ENCODE measurements around the gene CSGALNACT2.

Gene CSGALNACT2

DNA sequence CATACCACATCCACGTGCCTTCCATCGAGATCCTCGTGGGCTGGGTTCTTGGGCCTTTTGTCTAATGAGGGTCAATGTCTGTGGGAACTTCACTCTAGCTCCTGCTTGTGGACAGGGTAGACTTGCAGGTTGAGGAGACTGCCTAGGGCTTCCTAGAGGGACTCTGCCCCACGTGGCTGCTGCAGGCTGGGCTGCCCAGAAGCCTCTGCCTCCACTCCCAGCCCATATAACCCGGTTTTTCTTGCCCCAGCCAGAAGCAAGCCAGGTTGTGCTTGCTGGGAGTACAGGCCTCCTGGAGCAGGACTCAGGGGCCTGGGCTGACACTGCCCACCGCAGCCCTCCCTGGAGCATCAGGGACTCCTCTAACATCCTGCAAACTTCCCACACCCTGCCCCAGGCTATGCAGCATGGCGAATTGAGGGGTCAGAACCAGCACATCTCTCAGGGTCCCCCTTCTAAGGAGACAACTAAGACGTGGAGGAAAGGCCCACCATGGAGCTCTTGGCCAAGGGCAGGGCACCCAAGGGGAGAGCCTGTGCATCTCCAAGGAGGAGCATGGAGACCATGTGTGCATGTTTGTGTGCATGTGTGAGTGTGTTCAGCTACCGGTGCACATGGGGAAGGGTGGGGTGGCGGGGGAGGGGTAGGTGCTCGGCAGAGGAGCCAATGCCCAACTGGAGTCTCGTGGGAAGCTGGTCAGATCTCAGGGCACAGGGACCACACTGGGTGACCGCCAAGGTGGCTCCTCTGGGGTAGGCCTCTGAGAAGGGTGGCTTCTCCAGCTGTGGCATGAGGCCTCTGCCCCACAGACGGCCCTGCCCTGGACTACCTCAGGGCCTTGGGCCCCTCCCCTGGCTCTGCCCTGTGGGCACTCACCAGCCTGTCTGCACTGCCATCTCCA is 66.0 kb downstream of the CSGALNACT2 start:
- DNase-seq (ENCODE audit: low spot score): no peak

DNA sequence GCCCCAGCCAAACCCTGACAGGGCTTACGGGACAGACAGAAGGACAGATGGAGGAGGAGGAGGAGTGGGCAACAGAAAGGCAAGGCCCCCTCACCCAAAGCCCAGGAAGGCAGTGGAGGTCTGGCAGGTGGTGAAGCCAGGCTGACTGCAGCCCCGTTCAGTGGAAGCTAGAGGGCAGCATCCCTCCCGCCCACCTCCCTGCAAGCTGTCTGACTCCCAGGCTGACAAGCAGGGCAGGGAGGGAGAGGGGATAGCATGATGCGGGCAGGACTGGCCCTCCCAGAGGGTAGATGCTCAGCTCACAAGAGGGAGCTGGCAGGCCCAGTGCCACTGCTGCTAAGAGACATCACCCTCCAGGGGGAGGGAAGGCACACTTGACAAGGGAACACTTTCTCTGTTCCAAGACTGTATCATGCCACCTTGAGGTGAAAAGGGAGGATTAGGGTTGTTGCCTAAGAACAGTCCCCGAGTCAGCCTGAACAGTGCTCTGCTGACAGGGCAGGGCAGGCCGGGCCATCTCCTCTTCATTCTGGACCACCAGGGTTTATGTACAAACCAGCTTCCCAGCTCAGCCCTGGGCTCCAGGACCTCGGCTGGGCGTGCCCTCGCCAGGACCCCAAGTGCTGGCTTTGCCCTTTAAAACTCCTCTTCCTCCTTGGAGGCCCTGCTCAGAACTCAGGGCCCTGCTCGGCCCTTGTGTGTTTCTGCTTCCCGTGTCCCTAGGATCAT is 66.9 kb downstream of the CSGALNACT2 start:
- peak; percentile 45 for DNase-seq (ENCODE audit: low spot score)

DNA sequence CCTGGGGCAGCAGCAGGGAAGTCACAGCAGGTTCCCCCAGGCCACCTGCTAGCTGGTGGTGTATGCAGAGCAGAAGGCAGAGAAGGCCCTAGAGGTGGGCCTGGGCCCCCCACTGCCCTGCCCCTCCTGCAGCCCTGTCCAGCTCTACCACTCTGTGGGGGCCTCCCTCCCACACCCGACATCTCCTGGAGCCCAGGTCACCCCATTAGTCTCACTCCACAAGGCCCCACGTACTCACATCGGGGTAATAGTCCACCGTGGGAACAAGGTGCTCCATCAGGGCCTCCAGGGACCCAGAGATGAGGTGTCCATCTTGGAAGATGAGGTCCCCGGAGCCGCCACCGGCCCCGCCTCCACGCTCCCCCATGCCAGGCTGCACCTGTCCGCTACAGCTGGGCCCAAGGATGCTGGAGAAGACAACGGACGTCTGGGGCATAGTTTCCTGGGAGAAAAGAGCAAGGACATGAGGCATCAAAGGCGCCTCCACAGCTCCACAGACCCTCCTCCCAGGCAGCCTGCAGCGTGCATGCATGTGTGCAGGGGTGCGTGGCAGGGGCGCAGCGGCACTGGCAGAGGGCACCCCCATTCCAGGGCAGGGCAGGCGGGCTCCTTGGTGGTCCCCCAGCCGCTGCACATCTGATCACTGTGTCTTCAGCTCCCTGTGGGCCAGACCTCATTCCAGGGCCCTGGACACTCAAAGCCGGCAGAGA is 67.6 kb downstream of the CSGALNACT2 start:
- DNase-seq (ENCODE audit: low spot score): no peak

DNA sequence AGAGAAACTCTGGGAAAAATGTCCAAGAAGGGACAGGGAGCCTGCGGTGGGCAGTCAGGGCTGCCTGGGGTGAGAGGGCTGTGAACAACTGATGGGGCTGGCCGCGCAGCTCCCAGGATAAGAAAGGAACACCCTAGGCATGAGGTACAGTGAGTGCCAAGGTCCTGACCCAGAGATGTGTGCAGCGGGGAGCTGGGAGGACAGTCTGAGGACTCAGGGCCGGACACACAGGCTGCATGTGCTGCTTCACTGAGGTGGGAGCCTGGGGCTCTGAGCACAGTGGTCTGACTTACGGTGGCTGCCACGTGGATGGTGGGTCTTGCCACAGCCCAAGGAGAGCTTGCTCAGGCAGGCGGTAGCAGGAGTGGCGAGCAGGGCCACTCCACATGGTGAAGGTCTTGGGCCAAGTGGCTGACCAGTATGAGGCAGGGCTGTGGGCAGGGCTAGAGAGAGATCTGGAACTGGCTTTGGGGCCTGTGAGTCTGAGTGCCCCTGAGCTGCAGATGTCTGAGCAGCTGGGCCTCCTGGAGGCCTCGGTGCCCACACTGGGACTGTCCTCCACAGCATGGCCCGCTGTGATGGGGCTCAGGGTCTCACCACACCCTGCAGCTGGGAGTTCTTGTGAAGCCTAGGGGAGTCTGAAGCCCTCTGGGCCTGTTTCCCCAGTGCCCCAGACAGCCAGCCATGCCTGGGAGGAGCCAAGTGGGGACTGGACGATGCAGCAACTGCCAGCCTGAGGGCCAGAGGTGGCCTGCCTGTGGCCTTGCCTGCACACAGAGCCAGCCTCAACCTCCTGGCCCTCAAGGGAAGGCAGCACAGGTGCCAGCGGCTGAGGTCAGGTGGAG is 68.4 kb downstream of the CSGALNACT2 start:
- DNase-seq (ENCODE audit: low spot score): no peak

DNA sequence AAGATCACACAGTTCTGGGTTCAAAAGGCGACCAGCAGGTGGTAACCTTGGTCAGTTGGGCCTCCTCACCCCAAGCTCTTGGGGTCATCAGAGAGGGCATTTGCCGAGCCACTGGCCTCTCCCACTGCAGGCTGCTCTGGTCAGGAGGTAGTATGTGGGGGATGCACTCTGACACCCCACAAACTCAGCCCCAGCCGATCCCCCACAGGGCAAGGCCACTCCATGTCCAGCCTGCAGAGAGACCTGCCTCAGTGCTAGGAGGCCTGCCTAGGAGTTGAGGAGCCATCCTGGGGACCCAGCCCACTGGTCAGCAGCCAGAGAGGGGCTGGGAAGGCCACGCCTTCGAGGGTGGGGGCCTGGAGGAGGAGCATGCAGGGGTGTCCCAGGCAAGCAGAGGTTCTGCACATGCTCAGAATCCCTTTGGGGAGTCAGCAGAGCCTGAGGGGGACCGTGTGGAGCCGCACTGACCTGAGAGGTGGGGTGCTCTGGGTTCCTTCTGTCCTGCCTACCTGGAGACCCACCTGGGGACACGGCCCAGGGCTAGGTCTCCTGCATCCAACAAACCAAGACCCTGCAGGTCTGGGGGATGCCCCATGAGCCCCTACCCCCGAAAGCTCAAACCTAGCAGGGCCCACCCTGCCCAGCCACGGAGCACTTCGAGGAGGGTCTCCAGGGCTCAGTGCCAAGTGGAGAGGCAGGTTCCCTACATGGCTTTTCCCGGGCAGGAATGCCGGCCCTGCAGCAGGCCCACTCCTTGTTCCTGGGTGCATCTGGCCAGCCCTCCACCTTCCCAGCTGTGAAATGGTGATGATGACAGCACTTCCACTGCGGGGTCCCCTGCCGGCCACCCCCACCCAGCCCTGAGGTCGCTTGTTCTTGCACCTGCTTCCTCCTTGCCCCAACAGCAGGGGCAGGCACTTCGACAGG is 70.2 kb downstream of the CSGALNACT2 start:
- no peak for DNase-seq (ENCODE audit: low spot score)

DNA sequence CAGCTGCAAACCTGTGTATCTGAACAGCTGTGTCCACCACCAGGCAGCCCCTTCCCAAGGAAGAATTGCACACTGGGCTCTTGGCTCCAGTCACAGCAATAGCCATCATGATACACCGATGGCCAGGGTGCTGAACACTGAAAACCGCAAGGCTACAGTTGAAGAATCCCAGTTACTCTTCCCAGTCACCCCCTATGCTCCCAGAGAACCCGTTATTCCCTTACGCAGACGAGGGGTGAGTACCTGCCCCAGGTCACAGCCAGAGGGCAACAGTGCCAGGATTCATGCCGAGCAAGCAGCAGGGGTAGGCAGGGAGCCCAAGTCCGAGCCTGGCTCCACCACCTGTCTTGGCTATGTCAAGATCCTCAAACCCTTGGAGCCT is 70.8 kb downstream of the CSGALNACT2 start:
- no peak for DNase-seq (ENCODE audit: low spot score)

DNA sequence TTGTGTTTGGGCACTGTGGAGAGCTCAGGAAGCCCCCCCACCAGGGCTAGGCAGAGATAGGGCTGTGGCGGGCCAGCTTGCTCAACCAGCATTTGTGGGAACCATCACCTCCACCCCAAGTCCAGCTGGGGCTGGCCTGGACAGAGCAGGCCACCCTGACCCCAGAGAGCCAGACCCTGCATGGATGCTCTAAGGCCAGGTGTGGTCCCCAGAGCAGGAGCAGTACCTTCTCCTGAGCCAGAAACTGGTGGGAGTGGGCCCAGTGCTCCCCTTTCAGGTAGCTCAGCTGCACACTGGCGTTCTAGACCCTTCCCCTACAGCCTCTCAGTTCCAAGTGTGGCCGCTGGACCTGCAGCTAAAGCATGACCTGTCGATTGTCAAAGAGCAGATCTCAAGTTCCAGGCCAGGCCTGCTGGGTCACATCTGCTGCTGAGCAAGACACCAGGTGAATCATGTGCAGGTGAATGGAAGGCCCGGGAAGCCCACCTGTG is 71.5 kb downstream of the CSGALNACT2 start:
- DNase-seq (ENCODE audit: low spot score): no peak

DNA sequence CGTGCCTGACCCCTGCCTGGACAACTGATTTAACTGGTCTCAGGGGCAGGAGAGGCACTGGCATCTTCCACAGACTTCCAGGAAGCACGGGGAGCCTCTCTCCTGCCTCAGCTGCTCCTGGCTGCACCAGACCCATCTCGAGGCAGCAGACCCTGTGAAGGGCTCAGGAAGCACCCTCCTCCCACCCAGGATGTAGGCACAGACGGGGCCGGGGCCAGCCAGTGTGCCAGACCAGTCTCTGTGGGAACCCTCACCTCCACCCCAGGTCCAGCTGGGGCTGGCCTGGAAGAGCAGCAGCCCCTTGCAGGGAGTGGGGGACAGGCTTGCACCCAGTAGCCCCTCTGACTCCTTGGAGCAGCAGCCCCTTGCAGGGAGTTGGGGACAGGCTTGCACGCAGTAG is 72.3 kb downstream of the CSGALNACT2 start:
- no peak for DNase-seq (ENCODE audit: low spot score)

DNA sequence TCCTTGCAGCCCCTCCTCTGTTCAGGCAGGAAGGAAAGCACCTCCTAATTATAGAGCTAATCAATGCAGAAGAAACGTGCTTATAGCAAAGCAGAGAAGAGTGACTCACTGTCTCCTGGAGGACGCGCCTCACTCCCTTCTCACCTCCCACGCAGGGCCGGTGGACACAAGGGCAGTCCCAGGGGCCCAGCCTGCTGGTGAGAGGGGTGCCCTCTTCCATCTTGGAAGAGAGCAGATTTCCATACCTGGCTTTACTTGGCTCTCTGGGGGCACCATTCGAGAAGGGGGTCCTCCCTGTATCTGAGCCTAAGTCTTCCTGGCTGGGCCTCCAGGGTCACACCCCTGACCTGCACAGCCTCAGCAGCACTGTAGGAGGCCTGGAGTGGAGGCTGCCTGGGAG is 72.8 kb downstream of the CSGALNACT2 start:
- no peak for DNase-seq (ENCODE audit: low spot score)

DNA sequence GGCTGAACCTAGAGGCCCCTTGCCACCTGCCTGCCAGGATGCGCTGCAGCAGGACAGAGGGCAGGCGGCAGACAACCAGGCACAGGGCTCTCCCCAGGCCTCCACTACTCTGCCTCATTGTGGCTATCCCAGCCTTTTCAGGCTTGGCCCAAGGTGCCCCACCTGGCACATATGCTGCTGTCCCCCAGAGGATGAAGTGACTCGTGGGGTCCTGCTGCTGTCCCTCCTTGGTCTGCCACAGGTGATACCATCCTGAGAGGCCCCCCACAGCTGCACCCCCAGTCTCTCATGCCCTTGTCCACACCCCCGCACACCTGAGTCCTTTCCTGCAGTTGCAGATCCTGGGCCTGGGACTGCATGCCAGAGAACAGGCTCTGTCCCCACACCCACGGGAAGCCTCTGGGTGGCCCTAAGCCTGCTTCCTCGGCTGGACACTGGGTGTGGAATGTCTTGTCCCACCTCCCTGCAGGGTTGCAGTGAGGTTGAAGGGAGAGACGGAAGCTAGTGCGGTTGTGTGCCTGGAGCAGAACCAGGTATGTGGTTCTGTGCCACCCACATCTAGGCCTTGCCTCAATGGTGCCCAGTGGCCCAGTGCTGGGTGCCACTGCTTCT is 73.3 kb downstream of the CSGALNACT2 start:
- no peak for DNase-seq (ENCODE audit: low spot score)

DNA sequence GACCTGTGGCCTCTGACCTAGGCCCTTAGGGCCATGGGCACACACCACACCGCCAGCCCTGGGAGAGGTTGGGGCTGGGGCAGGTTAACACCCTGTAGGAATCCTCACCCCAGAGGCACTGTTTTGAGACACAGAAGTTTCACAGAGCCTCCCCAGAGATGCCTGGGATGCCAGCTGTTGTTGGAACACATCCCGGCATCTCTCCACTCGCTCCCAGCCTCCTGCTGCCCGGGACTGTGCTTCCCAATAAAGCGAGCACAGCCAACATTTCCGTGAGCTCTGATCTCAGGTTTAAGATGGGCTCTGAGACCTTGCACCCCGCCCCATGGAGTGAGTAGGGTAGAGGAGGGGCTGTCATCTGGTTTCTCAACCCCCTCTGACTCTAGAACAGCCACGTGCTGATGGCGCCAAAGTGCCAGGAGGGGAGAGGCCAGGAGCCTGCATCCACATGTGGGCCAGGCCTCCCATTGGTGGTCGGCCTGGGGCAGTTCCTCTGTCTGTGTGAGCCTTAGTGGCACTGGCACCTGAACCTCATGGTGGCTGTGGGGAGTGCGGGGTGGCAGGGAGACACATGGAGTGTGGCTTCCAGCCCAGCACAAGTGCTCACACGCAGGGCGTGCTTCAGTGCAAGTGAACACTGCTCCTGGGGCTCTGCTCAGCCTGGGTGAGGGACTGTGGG is 73.9 kb downstream of the CSGALNACT2 start:
- DNase-seq (ENCODE audit: low spot score): no peak

DNA sequence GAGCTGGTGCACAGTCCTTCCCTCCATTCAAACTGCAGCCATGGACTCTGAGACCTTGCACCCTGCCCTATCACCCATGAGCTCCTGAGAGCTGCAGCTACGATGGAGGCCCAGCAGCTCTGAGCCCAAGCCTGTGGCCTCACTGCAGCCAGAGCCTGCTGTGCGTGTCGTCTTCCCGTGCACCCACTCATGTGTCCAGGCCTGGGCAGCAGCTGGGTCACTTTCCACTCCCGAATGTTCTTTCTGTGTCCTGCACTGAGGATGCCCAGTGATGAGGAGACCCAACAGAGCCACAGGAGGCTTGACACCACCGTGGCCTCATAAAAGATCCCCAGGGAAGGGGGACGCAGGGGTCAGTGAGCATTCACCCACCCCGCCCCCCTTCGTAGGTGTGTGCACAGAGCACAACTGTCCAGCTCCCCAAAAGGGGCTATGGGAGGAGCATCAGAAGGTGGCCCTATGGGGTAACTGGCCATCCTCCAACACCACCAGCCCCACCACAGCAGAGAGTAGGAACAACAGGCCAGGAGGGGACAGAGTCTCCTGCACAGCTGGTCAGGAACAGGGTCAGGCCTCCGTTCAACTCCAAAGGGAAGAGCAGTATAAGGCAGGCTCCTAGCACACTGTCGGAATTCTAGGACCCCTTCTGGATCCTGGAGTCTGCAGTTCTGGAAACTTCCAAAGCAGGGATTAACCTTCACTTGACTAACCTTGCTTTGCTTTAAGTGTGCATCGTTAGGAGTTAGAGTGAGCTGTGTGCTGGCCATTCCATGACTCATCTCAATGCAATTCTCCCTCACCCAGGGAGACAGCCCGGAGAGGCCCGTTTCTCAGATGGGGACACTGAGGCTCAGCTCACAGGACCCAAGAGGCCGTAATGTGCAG is 76.1 kb downstream of the CSGALNACT2 start:
- no peak for DNase-seq (ENCODE audit: low spot score)

DNA sequence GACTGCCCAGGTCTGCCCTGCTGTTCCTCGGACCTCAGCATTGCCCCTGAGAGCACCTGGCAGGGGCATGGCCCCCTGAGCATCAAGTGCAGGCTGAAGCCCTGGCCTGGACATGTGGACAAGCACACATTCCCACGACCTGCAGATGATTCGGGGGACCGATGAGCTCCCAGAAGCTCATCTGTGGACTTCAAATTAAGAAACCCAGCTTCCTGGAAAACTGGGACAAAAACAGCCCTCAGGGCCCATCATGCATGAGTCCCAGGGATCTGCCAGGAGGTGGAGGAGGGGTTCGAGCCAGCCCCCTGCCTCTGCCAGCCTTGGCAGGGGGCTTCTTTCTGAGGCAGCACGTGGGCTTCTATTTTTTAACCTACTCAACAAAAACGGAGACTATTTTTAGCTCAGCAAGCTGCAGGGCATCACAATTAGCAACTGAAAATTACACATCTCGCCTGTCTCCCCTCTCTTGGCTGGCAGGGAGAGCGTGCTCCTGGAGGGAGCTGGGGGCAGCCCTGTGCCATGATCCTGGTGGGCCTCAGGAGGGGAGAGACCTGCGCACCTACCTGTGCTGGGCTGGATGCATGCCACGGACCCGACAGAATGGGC is 76.8 kb downstream of the CSGALNACT2 start:
- DNase-seq (ENCODE audit: low spot score): no peak

DNA sequence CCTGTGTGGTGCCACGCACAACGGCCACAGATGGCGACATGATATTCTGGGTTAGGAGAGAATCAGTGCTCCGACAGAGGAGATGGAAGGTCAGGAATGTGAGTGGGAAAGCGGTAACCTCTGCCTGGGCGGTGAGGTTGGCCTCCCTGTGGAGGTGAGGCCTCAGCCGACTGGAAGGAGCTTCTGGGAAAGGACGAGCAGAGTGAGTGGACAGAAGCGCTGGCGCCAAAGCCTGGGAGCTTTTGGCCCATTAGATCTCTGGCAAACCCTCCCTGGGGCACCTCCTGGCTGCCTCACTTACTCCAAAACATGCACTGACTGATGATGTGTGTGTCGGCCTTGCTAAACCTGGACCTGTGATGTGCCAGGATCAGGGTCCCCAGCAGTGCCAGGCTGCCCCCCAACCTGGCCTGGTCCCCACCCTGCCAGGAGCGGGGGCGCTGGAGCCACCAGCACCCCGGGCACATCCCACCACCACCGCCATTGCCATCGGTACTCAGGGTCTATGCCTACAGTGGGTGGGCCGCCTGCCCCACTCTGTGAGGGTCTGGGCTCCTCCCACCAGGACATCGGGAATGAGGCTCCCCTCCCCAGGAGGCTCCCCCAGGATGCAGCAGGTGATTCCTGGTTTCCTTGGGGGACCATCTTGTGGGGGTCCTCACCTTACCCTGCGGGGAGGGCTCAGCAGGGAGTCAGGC is 77.7 kb downstream of the CSGALNACT2 start:
- no peak for DNase-seq (ENCODE audit: low spot score)

DNA sequence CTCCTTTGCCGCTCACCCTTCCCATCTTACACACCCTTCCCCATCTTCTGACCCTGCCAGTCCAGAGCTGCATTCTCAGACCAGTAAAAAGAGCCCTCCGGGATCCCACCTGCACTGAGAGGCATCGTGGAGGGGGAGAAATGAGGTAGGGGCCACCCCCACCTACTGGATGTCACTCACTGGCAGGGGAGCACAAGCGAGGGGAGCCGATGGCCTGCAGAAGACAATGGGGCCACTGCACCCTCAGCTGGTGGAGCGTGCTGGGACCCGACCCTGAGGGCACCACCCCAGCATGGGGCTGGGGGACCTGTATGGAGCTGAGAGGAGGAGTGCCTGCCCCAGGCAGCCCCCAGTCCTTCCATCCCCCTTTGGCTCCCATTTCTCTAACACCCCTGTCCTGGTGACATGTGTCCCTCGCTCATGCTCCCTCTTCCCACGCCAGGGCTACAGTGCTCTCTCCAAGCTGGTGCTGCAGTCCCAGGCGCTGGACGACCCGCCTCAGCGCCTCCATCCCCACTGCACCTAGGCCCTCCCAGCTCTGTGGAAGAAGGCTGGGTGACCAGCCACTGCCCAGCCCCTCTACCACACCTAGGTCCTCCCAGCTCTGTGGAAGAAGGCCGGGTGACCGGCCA is 78.8 kb downstream of the CSGALNACT2 start:
- no peak for DNase-seq (ENCODE audit: low spot score)

DNA sequence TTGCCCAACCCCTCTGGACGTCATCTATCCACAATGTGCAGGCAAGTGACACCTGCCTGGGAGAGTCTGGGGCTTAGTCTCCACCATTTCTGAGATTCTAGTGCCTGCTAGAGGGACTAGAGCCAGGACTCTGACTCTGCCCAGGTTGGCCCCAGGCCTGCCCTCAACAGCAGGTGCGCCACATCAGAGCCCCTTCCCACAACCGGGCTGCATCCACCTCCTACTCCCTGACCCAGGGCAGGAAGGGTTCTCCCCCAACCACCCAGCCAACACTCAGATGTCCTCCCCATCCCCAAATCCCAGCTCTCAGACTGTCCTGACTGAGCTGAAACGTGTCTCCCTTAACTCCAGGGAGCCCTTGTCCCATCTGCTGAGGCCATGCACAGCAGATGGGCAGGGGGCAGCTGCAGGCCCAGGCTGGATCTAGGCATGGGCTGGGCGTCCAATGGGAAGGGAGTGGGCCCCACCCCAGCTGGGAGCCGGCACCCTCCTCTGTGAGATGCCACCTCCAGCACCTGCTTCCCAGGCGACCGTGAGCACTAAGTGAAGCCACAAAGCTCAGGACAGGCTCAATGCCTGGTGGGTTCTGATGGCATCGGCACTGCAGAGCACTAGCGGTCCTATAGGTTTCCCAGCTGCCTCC is 79.4 kb downstream of the CSGALNACT2 start:
- DNase-seq (ENCODE audit: low spot score): no peak
